Adipocyte (in vitro differentiated cells): ENCODE measurements around the gene LMOD1.
"Not testable (repeated sequence)": the region's sequence is repeated elsewhere in the genome, so short reads cannot be mapped to it uniquely, and the experiment has no call there.

Experiments
- DNase-seq: peaks from one replicate; pipeline ENCODE4 v3.0.0-alpha.2; 2015; ENCODE audit warnings: low read depth
- H3K27me3 ChIP-seq: replicated peaks from 2 replicates; pipeline ENCODE4 v1.7.0; 2013; ENCODE audit warnings: mild to moderate bottlenecking, low read length, moderate library complexity; ENCODE audit not compliant: control insufficient read depth, insufficient read depth
- H3K36me3 ChIP-seq: 2 replicates; pipeline ENCODE4 v1.7.0; 2013; ENCODE audit warnings: low read length, mild to moderate bottlenecking, moderate library complexity; ENCODE audit not compliant: control insufficient read depth, insufficient read depth, severe bottlenecking
- H3K4me1 ChIP-seq: 2 replicates; pipeline ENCODE4 v1.7.0; 2013; ENCODE audit warnings: mild to moderate bottlenecking, low read length, moderate library complexity; ENCODE audit not compliant: control insufficient read depth, insufficient read depth
- H3K4me3 ChIP-seq: 2 replicates; pipeline ENCODE4 v1.7.0; 2013; ENCODE audit warnings: mild to moderate bottlenecking, low read length, moderate library complexity
- H3K9ac ChIP-seq: 2 replicates; pipeline ENCODE4 v1.7.0; 2013; ENCODE audit warnings: mild to moderate bottlenecking, low read length, moderate library complexity
- H3K9me3 ChIP-seq: 2 replicates; pipeline ENCODE4 v1.7.0; 2013; ENCODE audit warnings: mild to moderate bottlenecking, low read length, moderate library complexity; ENCODE audit not compliant: control insufficient read depth

The LMOD1 gene

GRCh38 chr1:201880928-201881571 lies 65.3 kb downstream of the LMOD1 start:
- Histone ChIP-seq H3K9me3 (no peaks in the 10 kb centered on the region), H3K4me1 (peaks cover 31% of the 10 kb centered on the region), H3K4me3 (no peak overlapping the region), H3K27me3 (no peaks in the 10 kb centered on the region), H3K9ac (no peak overlapping the region), H3K36me3 (peaks cover under 1% of the 10 kb centered on the region)
- DNase-seq = no peak

GRCh38 chr1:201877877-201878401 lies 68.4 kb downstream of the LMOD1 start:
- Histone ChIP-seq H3K4me1 (peaks cover 5% of the 10 kb centered on the region), H3K9me3 (no peaks in the 10 kb centered on the region), H3K9ac (peak overlapping the region; percentile 43), H3K36me3 (peaks cover 21% of the 10 kb centered on the region), H3K27me3 (no peaks in the 10 kb centered on the region), H3K4me3 (no peak overlapping the region)
- DNase-seq = peak; percentile 73

- DNase-seq = peak; percentile 32
- Histone ChIP-seq H3K9me3 (no peaks in the 10 kb centered on the region), H3K36me3 (peaks cover 38% of the 10 kb centered on the region)
Measured at GRCh38 chr1:201876148-201876818, 70.1 kb downstream of the LMOD1 start.

GRCh38 chr1:201874672-201875071 lies 71.7 kb downstream of the LMOD1 start:
- H3K4me3 ChIP-seq = no peak overlapping the region
- no peak overlapping the region for H3K9ac ChIP-seq
- DNase-seq = no peak
- no peaks in the 10 kb centered on the region for H3K27me3 ChIP-seq
- peaks cover 54% of the 10 kb centered on the region for H3K36me3 ChIP-seq
- H3K4me1 ChIP-seq = no peaks in the 10 kb centered on the region
- no peaks in the 10 kb centered on the region for H3K9me3 ChIP-seq

More at GRCh38 chr1:201876148-201876818, 70.1 kb downstream of the LMOD1 start:
- Histone ChIP-seq H3K9ac (no peak overlapping the region), H3K4me3 (no peak overlapping the region), H3K4me1 (no peaks in the 10 kb centered on the region), H3K27me3 (no peaks in the 10 kb centered on the region)

- no peak for DNase-seq
- H3K27me3 ChIP-seq = no peaks in the 10 kb centered on the region
- no peaks in the 10 kb centered on the region for H3K9me3 ChIP-seq
- H3K4me3 ChIP-seq = no peak overlapping the region
- no peak overlapping the region for H3K9ac ChIP-seq
- no peaks in the 10 kb centered on the region for H3K4me1 ChIP-seq
- H3K36me3 ChIP-seq = peaks cover 87% of the 10 kb centered on the region
Measured at GRCh38 chr1:201870397-201870796, 76.0 kb downstream of the LMOD1 start.

GRCh38 chr1:201861448-201861847 lies 84.9 kb downstream of the LMOD1 start:
- Histone ChIP-seq H3K4me1 (no peaks in the 10 kb centered on the region), H3K36me3 (peaks cover 76% of the 10 kb centered on the region), H3K27me3 (no peaks in the 10 kb centered on the region), H3K4me3 (no peak overlapping the region), H3K9ac (no peak overlapping the region), H3K9me3 (no peaks in the 10 kb centered on the region)
- no peak for DNase-seq

- no peak for DNase-seq
- no peak overlapping the region for H3K4me3 ChIP-seq
- H3K4me1 ChIP-seq = no peaks in the 10 kb centered on the region
- no peaks in the 10 kb centered on the region for H3K9me3 ChIP-seq
- H3K36me3 ChIP-seq = peaks cover 82% of the 10 kb centered on the region
- no peaks in the 10 kb centered on the region for H3K27me3 ChIP-seq
- H3K9ac ChIP-seq = no peak overlapping the region
Measured at GRCh38 chr1:201859424-201859823, 86.9 kb downstream of the LMOD1 start.

- not testable (repeated sequence) for H3K27me3 ChIP-seq, H3K9me3 ChIP-seq, H3K9ac ChIP-seq, DNase-seq, H3K4me1 ChIP-seq, H3K4me3 ChIP-seq
- H3K36me3 ChIP-seq = peaks cover 90% of the 10 kb centered on the region
Measured at GRCh38 chr1:201856722-201857121, 89.6 kb downstream of the LMOD1 start.

GRCh38 chr1:201851949-201852348 lies 94.4 kb downstream of the LMOD1 start:
- Histone ChIP-seq H3K4me1 (peaks cover 20% of the 10 kb centered on the region), H3K4me3 (no peak overlapping the region), H3K27me3 (no peaks in the 10 kb centered on the region), H3K9ac (no peak overlapping the region), H3K36me3 (peaks cover 62% of the 10 kb centered on the region), H3K9me3 (no peaks in the 10 kb centered on the region)
- DNase-seq = no peak

- H3K27me3 ChIP-seq = no peaks in the 10 kb centered on the region
- peaks cover 20% of the 10 kb centered on the region for H3K4me1 ChIP-seq
- H3K9ac ChIP-seq = peak overlapping the region; percentile 61
- DNase-seq = peak; percentile 81
- H3K9me3 ChIP-seq = no peaks in the 10 kb centered on the region
- no peak overlapping the region for H3K4me3 ChIP-seq
- H3K36me3 ChIP-seq = peaks cover 43% of the 10 kb centered on the region
Measured at GRCh38 chr1:201850053-201850397, 96.3 kb downstream of the LMOD1 start.

GRCh38 chr1:201849372-201850052 lies 96.8 kb downstream of the LMOD1 start:
- peak; percentile 39 for DNase-seq
- peak overlapping the region; percentile 2 for H3K9ac ChIP-seq
- H3K27me3 ChIP-seq = no peaks in the 10 kb centered on the region
- H3K36me3 ChIP-seq = peaks cover 37% of the 10 kb centered on the region
- H3K9me3 ChIP-seq = no peaks in the 10 kb centered on the region
- peaks cover 20% of the 10 kb centered on the region for H3K4me1 ChIP-seq
- no peak overlapping the region for H3K4me3 ChIP-seq
